GM23338 (cell line): ENCODE measurements around the gene FAM222A. TPM values are rescaled to one million over a fixed set of nuclear protein-coding genes. Genes with fewer than 3 reads are reported as not detected.

Experiments used
- ATAC-seq: fragments of 200-7000 bp; cut with Tn5 transposase; 3 replicates; pipeline ENCODE4 v1.9.1; 2020
- DNase-seq: peaks from one replicate; pipeline ENCODE4 v3.0.0-alpha.2; 2015; ENCODE audit warnings: low spot score
- H2AFZ ChIP-seq: fragments of 200-600 bp; sonication (generic); 2 replicates; pipeline ENCODE4 v1.8.0; 2016; ENCODE audit warnings: antibody characterized with exemption, mild to moderate bottlenecking, moderate library complexity
- H3F3A ChIP-seq: fragments of 200-600 bp; sonication (generic); replicated peaks from 2 replicates; pipeline ENCODE4 v1.8.0; 2017; ENCODE audit warnings: antibody characterized with exemption, mixed run types, low read depth
- H3K27ac ChIP-seq: fragments of 200-600 bp; sonication (generic); 2 replicates; pipeline ENCODE4 v1.6.1; 2016; ENCODE audit warnings: low read depth
- H3K27me3 ChIP-seq: fragments of 200-600 bp; sonication (generic); 2 replicates; pipeline ENCODE4 v1.8.0; 2016; ENCODE audit warnings: mild to moderate bottlenecking, mixed run types, moderate library complexity; ENCODE audit not compliant: insufficient read depth
- H3K36me3 ChIP-seq: fragments of 200-600 bp; sonication (generic); 2 replicates; pipeline ENCODE4 v1.8.0; 2016; ENCODE audit warnings: mild to moderate bottlenecking; ENCODE audit not compliant: insufficient read depth
- H3K4me1 ChIP-seq: fragments of 200-600 bp; sonication (generic); 2 replicates; pipeline ENCODE4 v1.8.0; 2016; ENCODE audit warnings: mild to moderate bottlenecking, moderate library complexity; ENCODE audit not compliant: insufficient read depth
- H3K4me2 ChIP-seq: fragments of 200-600 bp; sonication (generic); 2 replicates; pipeline ENCODE4 v1.7.1; 2017; ENCODE audit warnings: mixed run types
- H3K4me3 ChIP-seq: fragments of 200-600 bp; sonication (generic); 2 replicates; pipeline ENCODE4 v1.6.1; 2016; ENCODE audit warnings: mixed run types
- H3K79me2 ChIP-seq: fragments of 200-600 bp; sonication (generic); replicated peaks from 2 replicates; pipeline ENCODE4 v1.8.0; 2017; ENCODE audit warnings: mild to moderate bottlenecking; ENCODE audit not compliant: insufficient read depth
- H3K9me2 ChIP-seq: fragments of 200-600 bp; sonication (generic); 2 replicates; pipeline ENCODE4 v1.8.0; 2017; ENCODE audit not compliant: insufficient read depth
- H4K20me1 ChIP-seq: fragments of 200-600 bp; sonication (generic); replicated peaks from 2 replicates; pipeline ENCODE4 v1.8.0; 2017; ENCODE audit warnings: mild to moderate bottlenecking; ENCODE audit not compliant: insufficient read depth
- H3K27ac Mint-ChIP-seq: 2 replicates; pipeline ENCODE4 v1.8.0; 2020; ENCODE audit warnings: inconsistent platforms, mild to moderate bottlenecking, moderate library complexity, mixed read lengths
- H3K27me3 Mint-ChIP-seq: 3 replicates; pipeline ENCODE4 v1.8.0; 2022; ENCODE audit warnings: low read depth, mild to moderate bottlenecking, moderate library complexity, mixed read lengths, inconsistent platforms; ENCODE audit not compliant: insufficient read depth, poor library complexity
- H3K36me3 Mint-ChIP-seq: 3 replicates; pipeline ENCODE4 v1.8.0; 2021; ENCODE audit warnings: low read depth, mild to moderate bottlenecking, inconsistent platforms, moderate library complexity, mixed read lengths
- H3K4me1 Mint-ChIP-seq: 3 replicates; pipeline ENCODE4 v1.8.0; 2020; ENCODE audit warnings: mild to moderate bottlenecking, inconsistent platforms, mixed read lengths
- H3K4me3 Mint-ChIP-seq: 3 replicates; pipeline ENCODE4 v1.8.0; 2021; ENCODE audit warnings: moderate library complexity, mild to moderate bottlenecking, inconsistent platforms, mixed read lengths
- H3K9me3 Mint-ChIP-seq: 3 replicates; pipeline ENCODE4 v1.8.0; 2020; ENCODE audit warnings: moderate library complexity, mild to moderate bottlenecking, inconsistent platforms, mixed read lengths
- CREB1 ChIP-seq: fragments of 250-450 bp; sonication (Bioruptor Pico); IDR thresholded peaks from 2 replicates; pipeline ENCODE4 v1.5.0; 2020; ENCODE audit warnings: low read depth, mild to moderate bottlenecking, moderate library complexity
- EZH2 ChIP-seq: fragments of 200-600 bp; sonication (generic); IDR thresholded peaks from one replicate; pipeline ENCODE4 v1.8.0; 2017; ENCODE audit warnings: antibody characterized with exemption, mild to moderate bottlenecking, low read depth; ENCODE audit not compliant: unreplicated experiment
- EZH2phosphoT487 ChIP-seq: fragments of 200-600 bp; sonication (generic); IDR thresholded peaks from one replicate; pipeline ENCODE4 v1.8.1; 2018; ENCODE audit warnings: antibody characterized with exemption; ENCODE audit not compliant: unreplicated experiment
- JUNB ChIP-seq: IDR thresholded peaks from one replicate; pipeline ENCODE4 v1.6.1; 2016; ENCODE audit warnings: antibody characterized with exemption; ENCODE audit not compliant: unreplicated experiment
- NANOG ChIP-seq: IDR thresholded peaks from 2 replicates; pipeline ENCODE4 v1.6.1; 2016; ENCODE audit warnings: antibody characterized with exemption, borderline replicate concordance
- POLR2AphosphoS5 ChIP-seq: IDR thresholded peaks from 2 replicates; pipeline ENCODE4 v1.6.1; 2016; ENCODE audit warnings: antibody characterized with exemption, low read depth
- STAT1 ChIP-seq: IDR thresholded peaks from one replicate; pipeline ENCODE4 v1.6.1; 2016; ENCODE audit warnings: antibody characterized with exemption; ENCODE audit not compliant: unreplicated experiment
- ZNF114 ChIP-seq: fragments of 250-450 bp; sonication (Bioruptor Pico); IDR thresholded peaks from 2 replicates; pipeline ENCODE4 v1.5.0; 2020; ENCODE audit warnings: mild to moderate bottlenecking, moderate library complexity
- ZNF331 ChIP-seq: fragments of 250-450 bp; sonication (Bioruptor Pico); IDR thresholded peaks from 2 replicates; pipeline ENCODE4 v1.5.0; 2020; ENCODE audit warnings: low read depth, mild to moderate bottlenecking, moderate library complexity
- ZNF462 ChIP-seq: fragments of 250-450 bp; sonication (Bioruptor Pico); IDR thresholded peaks from 2 replicates; pipeline ENCODE4 v1.5.0; 2020; ENCODE audit warnings: mild to moderate bottlenecking, moderate library complexity
- polyA plus RNA-seq: library from polyadenylated mRNA; unstranded; fragments of >200 nt; fragmentation: Nextera tagmentation; extraction: Ambion mirVana; gene quantifications from 2 replicates; pipeline ENCODE4 v1.2.1, GENCODE V29; 2016
- total RNA-seq: library from RNA; depleted of rRNA; stranded (reverse); fragments of >200 nt; shearing (Covaris generic); gene quantifications from 2 replicates; pipeline ENCODE4 v1.2.3, GENCODE V29; 2014
- TF ChIP-seq, protein P1 (sequence below), 2 experiments: fragments of 200-600 bp in 1 of 2; sonication (generic) in 1 of 2; conservative IDR thresholded peaks; 2 replicates each; pipeline versions ENCODE4 v1.5.1 to v1.6.1; 2016 to 2017; ENCODE audit warnings: antibody characterized with exemption in 2 of 2, low read depth in 2 of 2, mild to moderate bottlenecking in 2 of 2, moderate library complexity in 1 of 2
- TF ChIP-seq, protein P2 (sequence below): IDR thresholded peaks from one replicate; pipeline ENCODE4 v1.6.1; 2018; ENCODE audit warnings: antibody characterized with exemption; ENCODE audit not compliant: unreplicated experiment
- TF ChIP-seq, protein P3 (sequence below): IDR thresholded peaks from 2 replicates; pipeline ENCODE4 v1.6.1; 2016; ENCODE audit warnings: antibody characterized with exemption

Gene FAM222A
- total and polyA plus RNA-seq, 2 experiments from 2014 or later, result 0.78 to 2.1 TPM

DNA sequence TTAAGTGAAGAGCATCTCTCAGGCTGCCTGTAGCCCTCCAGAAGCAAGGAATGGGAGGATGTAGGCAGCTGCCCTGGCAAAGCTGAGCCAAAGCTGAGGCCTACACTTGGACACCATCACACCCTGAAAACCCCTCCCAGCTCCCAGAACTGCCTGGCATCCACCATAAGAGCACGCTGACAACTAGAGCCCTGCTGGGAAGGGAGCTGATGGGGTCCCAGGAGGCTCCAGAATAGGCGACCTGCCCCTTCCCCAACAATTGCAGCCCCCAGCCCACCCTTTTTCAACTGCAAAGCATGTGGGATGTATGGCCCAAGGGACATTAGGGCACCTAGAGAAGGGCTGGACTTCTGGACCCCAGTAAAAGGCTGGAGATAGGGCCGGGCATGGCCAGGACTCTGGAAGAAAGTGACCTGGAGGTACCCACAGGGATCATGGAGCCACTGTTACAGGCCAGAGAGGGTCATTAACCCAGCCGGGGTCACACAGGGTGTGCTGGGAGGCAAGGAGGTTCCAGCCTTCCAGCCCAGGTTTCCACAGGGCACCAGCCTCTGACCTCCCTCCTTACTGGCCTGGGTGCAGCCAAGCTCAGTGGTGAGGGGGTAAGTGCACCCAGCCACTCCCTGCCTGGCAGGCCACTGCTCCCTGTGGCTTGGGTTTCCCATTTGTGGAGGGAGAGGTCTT, 27.8 kb downstream of the FAM222A start:
- ATAC-seq, result no peak
- Histone ChIP-seq H3K4me1 (peaks cover 13% of the 10 kb centered on the region), H3K4me2 (no peak overlapping the region), H3K4me3 (no peak overlapping the region), H2AFZ (no peak overlapping the region), H3F3A (no peaks in the 10 kb centered on the region), H4K20me1 (no peaks in the 10 kb centered on the region; the same call in 1 of the 2 replicates), H3K36me3 (no peaks in the 10 kb centered on the region), H3K27me3 (no peaks in the 10 kb centered on the region), H3K79me2 (no peaks in the 10 kb centered on the region), H3K9me2 (no peaks in the 10 kb centered on the region), H3K27ac (no peak overlapping the region)
- Mint-ChIP-seq H3K36me3 (no peaks in the 10 kb centered on the region), H3K9me3 (no peaks in the 10 kb centered on the region; the same call in 2 of the 3 replicates), H3K27me3 (peaks cover 21% of the 10 kb centered on the region), H3K27ac (no peak overlapping the region), H3K4me3 (no peak overlapping the region), H3K4me1 (peaks cover 30% of the 10 kb centered on the region)
- no peak for TF ChIP-seq POLR2AphosphoS5
- TF ChIP-seq, protein P1, sequence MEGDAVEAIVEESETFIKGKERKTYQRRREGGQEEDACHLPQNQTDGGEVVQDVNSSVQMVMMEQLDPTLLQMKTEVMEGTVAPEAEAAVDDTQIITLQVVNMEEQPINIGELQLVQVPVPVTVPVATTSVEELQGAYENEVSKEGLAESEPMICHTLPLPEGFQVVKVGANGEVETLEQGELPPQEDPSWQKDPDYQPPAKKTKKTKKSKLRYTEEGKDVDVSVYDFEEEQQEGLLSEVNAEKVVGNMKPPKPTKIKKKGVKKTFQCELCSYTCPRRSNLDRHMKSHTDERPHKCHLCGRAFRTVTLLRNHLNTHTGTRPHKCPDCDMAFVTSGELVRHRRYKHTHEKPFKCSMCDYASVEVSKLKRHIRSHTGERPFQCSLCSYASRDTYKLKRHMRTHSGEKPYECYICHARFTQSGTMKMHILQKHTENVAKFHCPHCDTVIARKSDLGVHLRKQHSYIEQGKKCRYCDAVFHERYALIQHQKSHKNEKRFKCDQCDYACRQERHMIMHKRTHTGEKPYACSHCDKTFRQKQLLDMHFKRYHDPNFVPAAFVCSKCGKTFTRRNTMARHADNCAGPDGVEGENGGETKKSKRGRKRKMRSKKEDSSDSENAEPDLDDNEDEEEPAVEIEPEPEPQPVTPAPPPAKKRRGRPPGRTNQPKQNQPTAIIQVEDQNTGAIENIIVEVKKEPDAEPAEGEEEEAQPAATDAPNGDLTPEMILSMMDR (conservative IDR thresholded peaks at IDR 0.05; ENCODE audit: low read depth in 2 of 2), result no peak
- TF ChIP-seq EZH2phosphoT487, result no peak
- no peak for TF ChIP-seq EZH2
- no peak for TF ChIP-seq ZNF462 (CRISPR knock-in tag)
- TF ChIP-seq, protein P2, sequence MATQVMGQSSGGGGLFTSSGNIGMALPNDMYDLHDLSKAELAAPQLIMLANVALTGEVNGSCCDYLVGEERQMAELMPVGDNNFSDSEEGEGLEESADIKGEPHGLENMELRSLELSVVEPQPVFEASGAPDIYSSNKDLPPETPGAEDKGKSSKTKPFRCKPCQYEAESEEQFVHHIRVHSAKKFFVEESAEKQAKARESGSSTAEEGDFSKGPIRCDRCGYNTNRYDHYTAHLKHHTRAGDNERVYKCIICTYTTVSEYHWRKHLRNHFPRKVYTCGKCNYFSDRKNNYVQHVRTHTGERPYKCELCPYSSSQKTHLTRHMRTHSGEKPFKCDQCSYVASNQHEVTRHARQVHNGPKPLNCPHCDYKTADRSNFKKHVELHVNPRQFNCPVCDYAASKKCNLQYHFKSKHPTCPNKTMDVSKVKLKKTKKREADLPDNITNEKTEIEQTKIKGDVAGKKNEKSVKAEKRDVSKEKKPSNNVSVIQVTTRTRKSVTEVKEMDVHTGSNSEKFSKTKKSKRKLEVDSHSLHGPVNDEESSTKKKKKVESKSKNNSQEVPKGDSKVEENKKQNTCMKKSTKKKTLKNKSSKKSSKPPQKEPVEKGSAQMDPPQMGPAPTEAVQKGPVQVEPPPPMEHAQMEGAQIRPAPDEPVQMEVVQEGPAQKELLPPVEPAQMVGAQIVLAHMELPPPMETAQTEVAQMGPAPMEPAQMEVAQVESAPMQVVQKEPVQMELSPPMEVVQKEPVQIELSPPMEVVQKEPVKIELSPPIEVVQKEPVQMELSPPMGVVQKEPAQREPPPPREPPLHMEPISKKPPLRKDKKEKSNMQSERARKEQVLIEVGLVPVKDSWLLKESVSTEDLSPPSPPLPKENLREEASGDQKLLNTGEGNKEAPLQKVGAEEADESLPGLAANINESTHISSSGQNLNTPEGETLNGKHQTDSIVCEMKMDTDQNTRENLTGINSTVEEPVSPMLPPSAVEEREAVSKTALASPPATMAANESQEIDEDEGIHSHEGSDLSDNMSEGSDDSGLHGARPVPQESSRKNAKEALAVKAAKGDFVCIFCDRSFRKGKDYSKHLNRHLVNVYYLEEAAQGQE, result no peak
- no peak for TF ChIP-seq NANOG
- TF ChIP-seq ZNF331 (CRISPR knock-in tag), result no peak
- TF ChIP-seq, protein P3, sequence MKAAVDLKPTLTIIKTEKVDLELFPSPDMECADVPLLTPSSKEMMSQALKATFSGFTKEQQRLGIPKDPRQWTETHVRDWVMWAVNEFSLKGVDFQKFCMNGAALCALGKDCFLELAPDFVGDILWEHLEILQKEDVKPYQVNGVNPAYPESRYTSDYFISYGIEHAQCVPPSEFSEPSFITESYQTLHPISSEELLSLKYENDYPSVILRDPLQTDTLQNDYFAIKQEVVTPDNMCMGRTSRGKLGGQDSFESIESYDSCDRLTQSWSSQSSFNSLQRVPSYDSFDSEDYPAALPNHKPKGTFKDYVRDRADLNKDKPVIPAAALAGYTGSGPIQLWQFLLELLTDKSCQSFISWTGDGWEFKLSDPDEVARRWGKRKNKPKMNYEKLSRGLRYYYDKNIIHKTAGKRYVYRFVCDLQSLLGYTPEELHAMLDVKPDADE, result no peak
- no peak for TF ChIP-seq JUNB
- TF ChIP-seq CREB1 (CRISPR knock-in tag), result no peak
- TF ChIP-seq ZNF114, result no peak
- TF ChIP-seq STAT1, result no peak
- DNase-seq, result no peak
